Stomach (tissue), 9 donors: ENCODE measurements around the gene CLEC4G. TPM values are rescaled to one million over a fixed set of nuclear protein-coding genes. Genes with fewer than 3 reads are reported as not detected.
"Not testable (repeated sequence)": the region's sequence is repeated elsewhere in the genome, so short reads cannot be mapped to it uniquely, and the experiment has no call there.

Experiments
- DNase-seq, 2 donors: peaks; one replicate each; pipeline versions ENCODE4 v3.0.0 to v3.0.0-alpha.2; 2013 to 2019
- H3K27ac ChIP-seq, 5 donors: fragments of 200-600 bp in 4 of 5; sonication (generic) in 4 of 5; one replicate each; pipeline ENCODE4 v1.5.1; 2013 to 2019; ENCODE audit warnings: mild to moderate bottlenecking in 1 of 5, moderate library complexity in 1 of 5
- H3K27me3 ChIP-seq, 3 donors: fragments of 200-600 bp; sonication (generic); one replicate each; pipeline ENCODE4 v1.5.1; 2017 to 2019; ENCODE audit warnings: mixed run types in 1 of 3
- H3K36me3 ChIP-seq, 4 donors: fragments of 200-600 bp; sonication (generic); 1 replicate in 3 of 4; 2 replicates in 1 of 4; pipeline ENCODE4 v1.5.1; 2016 to 2019
- H3K4me1 ChIP-seq, 4 donors: fragments of 200-600 bp; sonication (generic); one replicate each; pipeline ENCODE4 v1.5.1; 2016 to 2019
- H3K4me3 ChIP-seq, 4 donors: fragments of 200-600 bp; sonication (generic) in 3 of 4; one replicate each; pipeline ENCODE4 v1.5.1; 2016 to 2019; ENCODE audit warnings: mild to moderate bottlenecking in 1 of 4
- H3K9me3 ChIP-seq, 4 donors: fragments of 200-600 bp; sonication (generic); one replicate each; pipeline ENCODE4 v1.5.1; 2016 to 2019
- CTCF ChIP-seq, 7 experiments: fragments of 450-650 bp in 4 of 7; fragments of 200-600 bp in 3 of 7; sonication (generic) in 3 of 7; IDR thresholded peaks; one replicate each; pipeline ENCODE4 v1.5.1; 2016 to 2019; ENCODE audit warnings: antibody characterized with exemption in 7 of 7, control low read depth in 2 of 7, mild to moderate bottlenecking in 1 of 7
- EP300 ChIP-seq: sonication (generic); formaldehyde crosslinking; IDR thresholded peaks from one replicate; pipeline ENCODE4 v1.6.1; 2017; ENCODE audit warnings: antibody characterized with exemption
- POLR2A ChIP-seq, 4 donors: fragments of 450-650 bp; IDR thresholded peaks; one replicate each; pipeline ENCODE4 v1.6.1; 2016; ENCODE audit warnings: antibody characterized with exemption in 4 of 4, control low read depth in 2 of 4, mild to moderate bottlenecking in 1 of 4, moderate library complexity in 1 of 4
- POLR2AphosphoS5 ChIP-seq, 3 donors: sonication (generic); formaldehyde crosslinking; IDR thresholded peaks; one replicate each; pipeline ENCODE4 v1.6.1; 2016; ENCODE audit warnings: antibody characterized with exemption in 3 of 3
- WGBS, 5 donors: extraction: QIAGEN DNeasy Blood & Tissue Kit in 3 of 5; methylation state at CpG; one replicate each; pipeline versions ENCODE4 v1.1.5 to v1.1.7; 2013 to 2018; 5-methylcytosine and 5-hydroxymethylcytosine counted together
- intact Hi-C: fragments of 100-400 bp; cut with DNase I; formaldehyde crosslinking; loops from one replicate; pipeline ENCODE4 v1.15.1; 2023; ENCODE audit warnings: low total_unique reads
- polyA plus RNA-seq, 3 donors: library from polyadenylated mRNA; stranded (reverse); fragments of 200-250 nt; gene quantifications; one replicate each; pipeline ENCODE4 v1.2.3, GENCODE V29; 2013
- total RNA-seq, 5 donors: library from RNA; depleted of rRNA; stranded (reverse); fragments of >200 nt; gene quantifications; one replicate each; pipeline versions ENCODE4 v1.1.0 to v1.2.3, GENCODE V29; 2014 to 2016
- donor health status: healthy with polysubstance abuse.
- donor health status: Bipolar disorder and iron deficiency.
- donor health status: healthy.

The CLEC4G gene
- total and polyA plus RNA-seq, 8 donors, result 0.25 to 1.2 (median 0.69) TPM; not detected in 4

- Histone ChIP-seq H3K36me3 (no peaks in the 10 kb centered on the region), H3K27ac (no peak overlapping the region), H3K4me3 (no peak overlapping the region), H3K27me3 (peaks cover 0 to 41% (median 0%) of the 10 kb centered on the region in 3 donors), H3K4me1 (no peaks in the 10 kb centered on the region), H3K9me3 (no peaks in the 10 kb centered on the region)
- no peak for TF ChIP-seq POLR2AphosphoS5 (IDR thresholded peaks at IDR 0.05)
- no peak for TF ChIP-seq CTCF (IDR thresholded peaks at IDR 0.05)
- TF ChIP-seq EP300, result no peak
- no peak for TF ChIP-seq POLR2A (IDR thresholded peaks at IDR 0.05)
- DNase-seq, result no peak
- 56 to 84% (median 80%) methylated on average over 2 of the region's 2 CpGs for WGBS, 5 donors
- intact Hi-C loops, result no loop called here
Observed at GRCh38 chr19:7769171-7769570, 37.3 kb upstream of the CLEC4G start.

- intact Hi-C loops, result no loop called here
- no peak overlapping the region for H3K27ac ChIP-seq
- no peaks in the 10 kb centered on the region for H3K36me3 ChIP-seq
- WGBS, 5 donors, result 67 to 81% (median 71%) methylated on average over 4 of the region's 4 CpGs
- H3K9me3 ChIP-seq, result no peaks in the 10 kb centered on the region
- H3K4me1 ChIP-seq, result no peaks in the 10 kb centered on the region
- TF ChIP-seq CTCF (IDR thresholded peaks at IDR 0.05), result no peak
- TF ChIP-seq POLR2A (IDR thresholded peaks at IDR 0.05), result no peak
- TF ChIP-seq EP300, result no peak
- no peak for TF ChIP-seq POLR2AphosphoS5 (IDR thresholded peaks at IDR 0.05)
- peaks cover 0 to 44% (median 0%) of the 10 kb centered on the region in 3 donors for H3K27me3 ChIP-seq
- no peak for DNase-seq
- no peak overlapping the region for H3K4me3 ChIP-seq
Observed at GRCh38 chr19:7767487-7767886, 35.6 kb upstream of the CLEC4G start.

GRCh38 chr19:7766535-7766934 lies 34.6 kb upstream of the CLEC4G start:
- Histone ChIP-seq H3K27ac (no peak overlapping the region), H3K4me1 (no peaks in the 10 kb centered on the region), H3K4me3 (no peak overlapping the region), H3K27me3 (peaks cover 0 to 46% (median 0%) of the 10 kb centered on the region in 3 donors), H3K9me3 (no peaks in the 10 kb centered on the region), H3K36me3 (no peaks in the 10 kb centered on the region)
- no peak for TF ChIP-seq POLR2A (IDR thresholded peaks at IDR 0.05)
- TF ChIP-seq CTCF (IDR thresholded peaks at IDR 0.05), result no peak
- no peak for TF ChIP-seq POLR2AphosphoS5 (IDR thresholded peaks at IDR 0.05)
- TF ChIP-seq EP300, result no peak
- WGBS, 5 donors, result 62 to 77% (median 68%) methylated on average over 11 of the region's 11 CpGs
- no peak for DNase-seq
- intact Hi-C loops, result no loop called here

- H3K9me3 ChIP-seq, H3K36me3 ChIP-seq, H3K4me1 ChIP-seq, H3K27ac ChIP-seq, H3K4me3 ChIP-seq, DNase-seq, intact Hi-C loops: not testable (repeated sequence)
- 82 to 94% (median 90%) methylated on average over 2 of the region's 2 CpGs; no CpG with 5 or more reads in 1 of the 5 donors for WGBS, 5 donors
- peaks cover 0 to 61% (median 0%) of the 10 kb centered on the region in 3 donors for H3K27me3 ChIP-seq
Observed at GRCh38 chr19:7765043-7765442, 33.1 kb upstream of the CLEC4G start.

- H3K27ac ChIP-seq, H3K36me3 ChIP-seq, H3K4me3 ChIP-seq, intact Hi-C loops, DNase-seq, H3K4me1 ChIP-seq: not testable (repeated sequence)
- 44 to 62% (median 48%) methylated on average over 3 of the region's 3 CpGs for WGBS, 5 donors
- Histone ChIP-seq H3K27me3 (peaks cover 0 to 57% (median 0%) of the 10 kb centered on the region in 3 donors), H3K9me3 (peaks cover 0 to 13% (median 10%) of the 10 kb centered on the region in 4 donors)
Observed at GRCh38 chr19:7764157-7764556, 32.2 kb upstream of the CLEC4G start.
